GM18519 (cell line): Measurements from ENCODE around the gene LSM8.
"Not testable (repeated sequence)": the region's sequence is repeated elsewhere in the genome, so short reads cannot be mapped to it uniquely, and the experiment has no call there.

Source experiments
- ATAC-seq: cut with Tn5 transposase; IDR thresholded peaks from one replicate; pipeline ENCODE4 v1.9.1; 2021; ENCODE audit warnings: mild to moderate bottlenecking, moderate library complexity; ENCODE audit not compliant: unreplicated experiment, low FRiP score

The LSM8 gene

DNA sequence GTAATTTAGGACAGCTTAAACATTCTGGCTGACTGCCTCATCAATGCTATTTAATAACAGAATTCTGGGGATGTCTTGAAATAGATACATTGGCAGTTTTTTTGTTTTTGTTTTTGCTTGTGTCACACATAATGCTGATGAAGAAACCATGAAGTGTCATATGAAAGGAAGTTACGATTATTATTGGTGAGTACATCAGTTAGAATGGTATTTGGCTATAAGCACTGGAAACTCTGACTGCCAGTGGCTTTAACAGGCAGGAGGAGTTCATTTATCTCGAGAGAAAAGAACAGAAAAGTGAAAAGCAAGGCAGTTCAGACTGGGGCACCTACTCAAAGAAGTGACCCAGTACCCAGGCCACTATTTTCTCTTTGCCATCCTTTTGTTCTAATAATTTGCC lies 18.1 kb downstream of the LSM8 start:
- ATAC-seq: no peak

DNA sequence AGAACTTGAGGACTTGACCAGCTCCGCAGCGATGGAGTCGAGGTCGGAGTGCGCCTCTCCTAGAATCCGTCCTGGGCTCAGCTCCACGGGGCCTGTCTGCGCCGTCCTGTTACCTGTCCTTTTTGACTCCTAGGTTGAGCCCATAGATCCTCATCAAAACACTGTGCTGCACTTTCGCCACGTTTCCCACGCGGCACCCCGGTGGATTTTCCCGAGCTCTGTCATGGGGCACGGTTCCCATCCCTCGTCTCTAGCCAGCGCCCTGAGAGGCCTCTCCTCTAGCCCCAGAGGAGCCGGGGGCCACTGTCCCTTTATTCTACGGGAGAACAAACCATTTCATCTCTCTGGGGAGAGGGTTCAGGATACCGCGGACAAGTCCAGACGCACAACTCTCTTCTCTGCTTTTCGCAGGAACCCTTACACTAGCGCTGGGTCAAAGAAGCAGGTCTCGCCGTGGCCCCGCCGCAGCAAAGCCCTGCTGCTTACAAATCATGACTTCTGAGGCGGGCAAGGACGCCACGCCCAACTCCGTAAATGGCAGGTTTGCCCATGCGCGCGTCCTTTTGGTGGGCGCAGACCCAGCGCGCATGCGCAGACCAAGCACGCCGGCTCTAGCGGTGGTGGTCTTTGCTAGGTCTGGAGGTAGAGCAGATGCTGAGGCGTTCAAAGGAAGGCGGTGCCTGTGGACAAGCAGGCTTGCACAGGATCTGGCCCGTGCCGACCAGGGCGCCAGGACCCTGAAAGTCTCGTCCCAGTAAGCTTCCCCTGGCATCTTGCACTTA lies 30.3 kb downstream of the LSM8 start:
- ATAC-seq: peak; percentile 92

DNA sequence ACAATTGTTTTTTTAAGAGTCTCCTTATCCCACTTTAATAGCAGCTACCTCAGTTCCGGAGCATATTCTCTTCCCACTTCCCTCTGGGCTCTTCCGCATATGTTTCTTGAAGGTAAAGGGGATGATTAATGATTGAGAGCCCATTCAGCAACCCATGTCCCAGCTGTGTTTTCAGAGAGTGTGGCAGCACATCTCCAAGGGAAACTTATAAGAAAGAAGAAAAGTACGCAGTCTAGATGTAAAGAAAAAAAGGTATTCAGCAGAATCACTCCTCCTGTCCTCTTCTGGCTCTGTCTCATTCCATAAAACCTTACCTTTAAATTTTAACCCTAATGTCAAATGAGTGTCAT lies 30.8 kb downstream of the LSM8 start:
- ATAC-seq: no peak

DNA sequence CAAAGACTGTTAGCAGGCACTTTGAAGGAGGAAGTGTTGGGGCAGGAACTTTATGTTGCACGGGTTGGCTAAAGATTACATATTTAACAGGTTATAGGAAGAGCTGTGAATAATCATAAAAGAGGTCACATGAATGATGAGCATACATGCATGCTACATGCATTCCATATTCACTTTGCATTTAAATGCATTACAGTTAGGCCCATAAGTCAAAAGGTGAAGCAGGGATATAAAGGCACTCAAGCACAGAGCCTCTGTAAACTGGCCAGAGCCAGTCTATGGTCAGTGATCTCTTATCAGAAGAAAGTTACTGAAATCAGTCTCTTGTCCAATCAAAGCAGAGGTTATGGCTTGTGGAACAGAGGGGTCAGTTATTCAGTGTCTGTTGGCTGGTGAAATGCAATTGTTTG lies 33.3 kb downstream of the LSM8 start:
- ATAC-seq: no peak

DNA sequence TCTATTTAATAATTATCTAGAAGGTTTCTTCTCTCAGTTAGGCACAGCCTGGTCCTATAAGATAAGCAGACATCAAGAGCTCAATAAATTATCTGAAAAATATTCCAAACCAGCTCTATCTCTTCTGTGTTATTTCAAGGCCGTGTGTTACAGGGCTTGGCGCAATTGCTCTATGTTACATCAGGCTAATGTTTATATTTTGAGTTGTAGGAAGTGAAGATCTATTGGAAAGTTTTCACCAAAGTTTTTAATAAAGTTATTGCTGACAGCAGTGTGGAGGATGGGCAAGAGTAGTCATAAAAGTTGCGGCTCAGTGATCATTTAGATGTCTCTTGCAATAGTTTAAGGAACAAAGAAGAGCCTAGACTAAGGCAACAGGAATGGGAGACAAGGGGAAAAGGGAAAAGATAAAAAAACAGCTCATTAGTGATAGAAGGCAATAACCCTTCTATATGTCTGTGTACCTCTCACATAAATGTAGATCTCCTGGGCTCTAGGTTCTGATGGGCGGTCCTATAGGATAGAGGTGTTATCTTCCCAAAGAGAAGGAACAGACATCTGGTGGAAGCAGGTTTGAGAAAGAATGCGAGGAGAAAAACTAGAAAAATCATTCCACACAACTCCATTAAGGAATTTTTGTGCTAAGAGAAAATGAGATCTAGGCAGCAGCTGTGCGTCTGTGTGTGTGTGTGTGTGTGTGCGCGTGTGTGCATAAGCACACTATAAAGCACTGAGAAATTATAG lies 34.6 kb downstream of the LSM8 start:
- no peak for ATAC-seq

DNA sequence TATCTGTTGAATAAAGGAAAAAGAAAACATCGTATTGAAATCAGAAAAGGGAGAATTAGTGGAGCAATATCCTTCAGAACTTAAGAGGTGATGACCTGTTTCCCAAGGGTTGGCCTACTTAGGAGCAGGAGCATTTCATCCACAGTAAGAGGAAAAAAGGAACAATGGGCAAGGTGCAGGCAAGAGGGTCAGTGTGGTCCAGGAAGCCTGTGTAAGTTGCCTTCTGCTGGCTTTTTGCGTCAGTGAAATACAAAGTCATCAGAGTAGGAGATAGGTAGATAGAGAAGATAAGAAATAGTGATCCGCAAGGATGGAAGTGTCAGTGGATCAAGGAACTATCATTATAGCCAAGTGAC lies 35.2 kb downstream of the LSM8 start:
- ATAC-seq: no peak

DNA sequence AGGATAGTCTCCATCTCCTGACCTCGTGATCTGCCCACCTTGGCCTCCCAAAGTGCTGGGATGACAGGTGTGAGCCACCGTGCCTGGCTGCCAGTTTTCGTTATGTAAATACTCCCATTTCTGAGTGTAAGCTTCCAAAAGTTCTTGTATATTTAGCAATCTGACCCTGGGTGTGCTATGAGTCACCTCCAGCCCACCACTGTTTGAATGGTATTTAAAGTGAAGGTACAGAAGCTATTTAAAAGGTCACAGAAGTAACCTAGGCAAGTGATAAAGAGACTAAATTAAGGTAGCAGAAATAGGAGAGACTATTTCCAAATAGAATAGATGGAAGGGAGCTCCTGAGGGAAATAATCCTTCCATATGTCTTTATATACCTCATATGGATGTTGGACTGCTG lies 36.6 kb downstream of the LSM8 start:
- ATAC-seq: no peak

DNA sequence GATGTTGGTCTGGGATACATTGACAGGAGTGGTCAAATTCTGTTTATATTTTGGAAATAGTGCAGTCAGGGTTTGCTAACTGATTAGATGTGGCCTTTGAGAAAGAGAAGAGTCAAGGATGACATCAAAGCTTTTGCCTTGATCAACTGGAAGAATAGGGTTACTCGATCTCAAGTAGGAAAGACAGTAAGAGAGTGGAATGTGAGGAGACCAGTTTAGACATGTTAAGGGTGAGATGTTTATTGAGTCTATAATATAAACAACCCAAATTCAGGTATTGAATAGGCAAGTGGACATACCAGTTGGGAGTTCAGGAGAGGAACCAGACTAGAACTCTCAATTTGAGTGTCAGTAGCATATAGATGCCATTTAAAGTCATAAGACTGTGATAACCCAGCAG lies 38.6 kb downstream of the LSM8 start:
- ATAC-seq: no peak

DNA sequence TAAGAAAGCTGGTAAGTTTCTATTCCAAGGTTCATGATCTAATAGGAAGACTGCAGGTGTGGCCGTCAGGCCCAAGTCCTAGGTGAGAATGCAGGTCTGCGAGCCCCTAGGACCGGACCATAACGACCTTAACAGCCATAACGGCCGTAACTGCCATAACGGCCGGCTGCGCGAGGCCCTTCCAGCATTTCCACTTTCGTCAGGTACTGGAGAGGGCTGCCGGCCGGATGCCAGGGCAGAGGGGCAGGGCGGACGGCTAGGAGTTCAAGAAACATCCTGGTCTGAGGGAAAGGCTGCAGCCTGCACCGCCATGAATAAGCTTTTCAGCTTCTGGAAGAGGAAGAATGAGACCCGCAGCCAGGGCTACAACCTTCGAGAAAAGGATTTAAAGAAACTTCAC lies 40.6 kb downstream of the LSM8 start, which contains the start of gene ANKRD7:
ANKRD7 (plus strand) TSS at position 184 of the 400 bp plus-strand sequence; CDS start at position 311, 127 bp downstream.
- ATAC-seq: no peak

DNA sequence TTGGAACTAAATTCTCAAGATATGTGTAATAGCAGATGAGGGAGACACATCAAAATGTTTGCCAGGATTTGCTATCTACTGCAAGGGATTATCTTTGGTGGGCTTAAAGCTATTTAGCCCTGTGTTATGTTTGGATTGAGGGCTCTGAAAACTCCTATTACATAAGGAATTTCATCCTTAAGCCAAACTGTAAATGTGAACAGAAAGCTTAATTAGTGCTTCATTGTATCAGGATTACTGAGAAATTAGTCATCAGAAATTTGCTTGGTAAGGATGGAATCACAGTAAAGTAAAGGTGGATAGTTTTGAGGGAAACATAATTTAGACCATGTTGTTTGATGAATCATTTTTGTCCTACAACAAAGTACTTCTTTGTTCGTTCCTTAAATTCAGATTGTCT lies 48.9 kb downstream of the LSM8 start:
- ATAC-seq: no peak

DNA sequence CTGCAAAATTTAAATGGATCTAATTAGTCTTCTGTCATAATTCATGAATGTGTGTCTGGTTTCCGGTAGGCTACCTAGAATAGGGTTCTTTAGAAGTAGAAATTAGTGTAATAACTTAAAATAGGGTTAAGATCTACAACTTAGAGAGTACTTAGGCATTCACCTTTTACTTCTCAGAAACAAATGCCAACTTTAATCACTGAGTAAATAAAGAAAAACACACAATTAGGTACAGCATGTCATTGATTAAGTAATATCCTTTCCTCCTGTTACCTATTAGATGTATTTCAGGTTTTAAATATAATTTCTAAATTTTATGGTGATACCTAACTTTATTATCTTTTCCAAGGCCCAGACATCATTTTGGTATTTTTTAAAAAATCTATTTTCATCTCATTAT lies 49.8 kb downstream of the LSM8 start:
- no peak for ATAC-seq

DNA sequence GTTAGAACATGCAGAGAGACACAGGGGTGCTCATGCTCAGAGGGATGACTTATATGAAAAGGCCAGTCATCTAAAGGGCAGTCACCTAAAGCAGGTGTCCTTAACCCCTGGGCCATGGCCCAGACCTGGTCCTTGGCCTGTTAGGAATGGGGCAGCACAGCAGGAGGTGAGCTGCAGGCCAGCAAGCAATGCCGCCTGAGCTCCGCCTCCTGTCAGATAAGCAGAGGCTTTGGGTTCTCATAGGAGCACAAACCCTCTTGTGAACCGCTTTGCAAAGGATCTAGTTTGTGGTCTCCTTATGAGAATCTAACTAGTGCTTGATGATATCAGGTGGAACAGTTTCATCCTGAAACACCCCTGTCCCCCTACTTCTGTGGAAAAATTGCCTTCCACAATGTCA lies 55.0 kb downstream of the LSM8 start:
- no peak for ATAC-seq

DNA sequence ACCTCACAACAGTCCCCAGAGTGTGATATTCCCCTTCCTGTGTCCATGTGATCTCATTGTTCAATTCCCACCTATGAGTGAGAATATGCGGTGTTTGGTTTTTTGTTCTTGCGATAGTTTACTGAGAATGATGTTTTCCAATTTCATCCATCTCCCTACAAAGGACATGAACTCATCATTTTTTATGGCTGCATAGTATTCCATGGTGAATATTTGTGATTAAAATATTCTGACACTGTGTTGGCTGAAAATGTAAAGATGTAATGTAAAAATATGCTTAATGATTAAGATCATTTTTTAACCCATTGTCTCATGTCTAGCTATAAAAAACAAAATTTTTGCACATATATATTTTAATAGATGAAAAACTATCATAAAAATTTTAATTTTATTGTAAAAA lies 56.4 kb downstream of the LSM8 start:
- not testable (repeated sequence) for ATAC-seq
